Measurements from ENCODE around the gene SUMO4.

The SUMO4 gene

GRCh38 chr6:149400050-149400449 lies at the start of gene SUMO4:
TSS of gene SUMO4 (plus strand) at chr6:149400262. CDS start at chr6:149400392, 130 bp downstream.
- peaks cover 22% of the 10 kb centered on the region for H3K4me1 Mint-ChIP-seq (ENCODE audit: low read depth)
- H3K9me3 Mint-ChIP-seq = no peaks in the 10 kb centered on the region
- H3K27ac Mint-ChIP-seq = no peak within 1 kb of the TSS
- peaks cover 82% of the 10 kb centered on the region for H3K36me3 Mint-ChIP-seq (ENCODE audit: low read depth)
- no peaks in the 10 kb centered on the region for H3K27me3 Mint-ChIP-seq
- H3K4me3 Mint-ChIP-seq = no peak within 1 kb of the TSS

DNA sequence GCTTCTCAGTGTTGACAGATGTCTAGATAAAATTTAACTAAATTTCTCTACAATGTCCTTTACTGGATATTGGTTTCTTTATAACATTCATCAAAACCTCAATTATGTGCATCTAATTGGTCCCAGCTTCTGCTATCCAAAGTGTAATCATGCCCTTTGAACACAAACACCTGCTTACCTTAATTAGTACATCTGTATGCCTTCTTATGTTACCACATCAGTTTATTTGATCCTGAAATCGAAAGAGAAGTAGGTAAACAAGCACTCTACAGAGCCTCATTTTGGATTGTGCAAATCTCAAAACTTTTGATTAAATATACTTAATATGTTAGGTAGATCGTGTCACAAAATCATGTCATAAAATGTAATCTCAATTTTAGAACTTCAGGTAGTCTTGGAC lies 46.1 kb upstream of the SUMO4 start:
- H3K4me1 Mint-ChIP-seq (ENCODE audit: low read depth) = peaks cover 84% of the 10 kb centered on the region

DNA sequence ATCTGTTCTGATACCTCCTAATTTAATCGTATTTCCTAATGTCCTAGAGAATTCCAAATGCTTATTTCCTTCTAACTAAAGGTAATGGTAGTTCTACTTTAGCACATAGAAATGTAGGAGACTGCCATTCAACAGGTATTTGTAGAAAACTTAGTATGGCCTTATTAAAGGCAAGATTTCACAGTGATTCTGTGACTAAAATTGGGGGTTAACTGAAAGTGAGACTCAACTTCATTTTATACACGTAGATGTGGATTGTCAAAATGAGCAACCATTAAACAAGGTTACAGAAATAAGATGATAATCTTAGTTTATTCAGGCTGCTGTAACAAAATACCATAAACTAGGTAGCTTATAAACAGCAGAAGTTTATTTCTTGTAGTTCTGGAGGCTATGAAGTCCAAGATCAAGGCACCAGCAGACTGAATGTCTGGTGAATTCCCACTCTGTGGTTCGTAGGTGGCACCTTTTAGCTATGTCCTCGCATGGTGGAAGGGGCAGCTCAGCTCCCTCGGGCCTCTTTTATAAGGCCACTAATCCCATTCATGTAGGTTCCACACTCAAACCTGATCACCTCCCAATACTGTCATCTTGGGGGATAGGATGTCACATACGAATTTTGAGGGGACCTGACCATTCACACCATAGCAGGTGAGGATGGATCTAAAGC lies 43.8 kb upstream of the SUMO4 start:
- H3K36me3 Mint-ChIP-seq (ENCODE audit: low read depth) = peaks cover 41% of the 10 kb centered on the region
- no peak overlapping the region for H3K27ac Mint-ChIP-seq
- H3K9me3 Mint-ChIP-seq = no peaks in the 10 kb centered on the region

More for the DNA sequence above, 46.1 kb upstream of the SUMO4 start:
- no peaks in the 10 kb centered on the region for H3K9me3 Mint-ChIP-seq
- H3K36me3 Mint-ChIP-seq (ENCODE audit: low read depth) = peaks cover 29% of the 10 kb centered on the region
- H3K27ac Mint-ChIP-seq = no peak overlapping the region
- H3K27me3 Mint-ChIP-seq = no peaks in the 10 kb centered on the region
- no peak overlapping the region for H3K4me3 Mint-ChIP-seq

DNA sequence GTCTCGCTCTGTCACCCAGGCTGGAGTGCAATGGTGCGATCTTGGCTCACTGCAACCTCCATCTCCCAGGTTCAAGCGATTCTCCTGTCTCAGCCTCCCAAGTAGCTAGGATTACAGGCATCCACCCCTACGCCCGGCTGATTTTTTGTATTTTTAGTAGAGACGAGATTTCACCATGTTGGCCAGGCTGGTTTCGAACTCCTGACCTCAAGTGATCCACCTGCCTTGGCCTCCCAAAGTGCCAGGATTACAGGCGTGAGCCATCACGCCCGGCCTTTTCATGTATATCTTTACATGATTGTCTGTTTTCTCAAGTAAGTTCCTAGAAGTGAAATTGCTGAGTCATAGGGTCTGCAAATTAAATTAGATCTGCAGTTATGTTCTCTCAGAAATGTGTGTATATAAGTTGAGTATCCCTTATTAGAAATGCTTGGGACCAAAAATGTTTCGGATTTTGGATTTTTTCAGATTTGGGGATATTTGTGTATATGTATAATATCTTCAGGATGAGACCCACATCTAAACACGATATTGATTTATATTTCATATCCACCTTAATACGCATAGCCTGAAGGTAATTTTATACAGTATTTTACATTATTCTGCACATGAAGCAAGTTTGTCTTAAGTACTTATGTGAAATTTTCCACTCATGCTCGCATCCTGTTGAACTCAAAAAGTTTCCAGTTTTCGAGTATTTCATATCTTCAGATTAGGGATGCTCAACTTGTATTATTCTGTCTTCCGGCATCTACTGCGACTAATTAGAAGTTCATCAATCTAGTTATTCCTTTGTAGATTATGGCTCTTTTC lies 42.1 kb upstream of the SUMO4 start:
- H3K27me3 Mint-ChIP-seq = no peaks in the 10 kb centered on the region
- peaks cover 87% of the 10 kb centered on the region for H3K4me1 Mint-ChIP-seq (ENCODE audit: low read depth)
- H3K27ac Mint-ChIP-seq = peak overlapping the region; percentile 34
- peaks cover 47% of the 10 kb centered on the region for H3K36me3 Mint-ChIP-seq (ENCODE audit: low read depth)
- H3K9me3 Mint-ChIP-seq = peaks cover 7% of the 10 kb centered on the region
- no peak overlapping the region for H3K4me3 Mint-ChIP-seq

More for the DNA sequence above, 43.8 kb upstream of the SUMO4 start:
- no peak overlapping the region for H3K4me3 Mint-ChIP-seq
- H3K27me3 Mint-ChIP-seq = no peaks in the 10 kb centered on the region
- H3K4me1 Mint-ChIP-seq (ENCODE audit: low read depth) = peaks cover 81% of the 10 kb centered on the region

DNA sequence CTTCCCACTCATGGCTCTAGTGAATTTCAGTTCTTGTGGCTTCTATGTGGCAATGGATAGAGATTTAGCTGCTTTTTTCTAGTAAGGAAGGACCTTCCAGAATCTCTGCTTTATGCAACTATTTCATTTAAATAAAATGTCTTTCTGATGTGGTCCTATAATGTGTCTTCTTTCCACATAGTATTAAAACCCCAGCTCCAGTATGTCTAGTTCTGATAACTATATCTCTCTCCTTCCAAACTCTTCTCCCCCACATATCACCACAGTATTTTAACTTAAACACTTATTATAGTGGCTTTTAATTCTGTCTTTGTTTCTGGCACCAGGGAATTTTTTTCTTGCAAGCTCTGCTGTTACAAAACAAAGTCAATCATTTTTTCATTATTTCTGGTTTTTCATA lies 40.6 kb upstream of the SUMO4 start:
- H3K9me3 Mint-ChIP-seq = peaks cover 7% of the 10 kb centered on the region
- H3K4me1 Mint-ChIP-seq (ENCODE audit: low read depth) = peaks cover 79% of the 10 kb centered on the region
- no peaks in the 10 kb centered on the region for H3K27me3 Mint-ChIP-seq

GRCh38 chr6:149360536-149360935 lies 39.5 kb upstream of the SUMO4 start:
- no peaks in the 10 kb centered on the region for H3K27me3 Mint-ChIP-seq
- H3K4me1 Mint-ChIP-seq (ENCODE audit: low read depth) = peaks cover 71% of the 10 kb centered on the region
- no peak overlapping the region for H3K4me3 Mint-ChIP-seq
- H3K27ac Mint-ChIP-seq = peak overlapping the region; percentile 78
- H3K36me3 Mint-ChIP-seq (ENCODE audit: low read depth) = peaks cover 49% of the 10 kb centered on the region
- peaks cover 7% of the 10 kb centered on the region for H3K9me3 Mint-ChIP-seq

More for the DNA sequence above, 40.6 kb upstream of the SUMO4 start:
- Mint-ChIP-seq H3K27ac (peak overlapping the region; percentile 10), H3K36me3 (ENCODE audit: low read depth) (peaks cover 47% of the 10 kb centered on the region), H3K4me3 (no peak overlapping the region)

- H3K36me3 Mint-ChIP-seq (ENCODE audit: low read depth) = peaks cover 49% of the 10 kb centered on the region
- H3K27me3 Mint-ChIP-seq = no peaks in the 10 kb centered on the region
- H3K27ac Mint-ChIP-seq = peak overlapping the region; percentile 61
- H3K4me3 Mint-ChIP-seq = no peak overlapping the region
- H3K4me1 Mint-ChIP-seq (ENCODE audit: low read depth) = peaks cover 56% of the 10 kb centered on the region
- H3K9me3 Mint-ChIP-seq = peaks cover 7% of the 10 kb centered on the region
Observed at GRCh38 chr6:149362289-149362688, 37.8 kb upstream of the SUMO4 start.

DNA sequence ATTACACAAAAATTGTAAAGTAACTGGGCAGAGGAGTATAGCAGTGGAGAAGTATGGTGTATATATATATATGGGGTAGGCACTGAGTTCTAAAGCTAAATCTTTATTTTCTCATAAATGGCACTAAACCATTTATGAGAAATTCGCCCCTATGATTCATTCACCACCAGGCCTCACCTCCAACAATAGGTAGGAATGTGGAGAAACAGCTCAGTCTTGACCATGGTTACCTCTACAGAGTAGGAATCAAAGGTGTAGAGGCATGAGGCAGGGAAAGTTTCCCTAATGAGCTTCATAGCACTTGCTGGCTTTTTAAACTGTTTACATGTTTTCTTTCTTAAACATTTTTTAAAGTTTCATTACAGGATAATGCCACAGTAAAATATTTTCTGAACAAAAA lies 36.9 kb upstream of the SUMO4 start:
- H3K27ac Mint-ChIP-seq = peak overlapping the region; percentile 10
- H3K4me1 Mint-ChIP-seq (ENCODE audit: low read depth) = peaks cover 48% of the 10 kb centered on the region
- peaks cover 49% of the 10 kb centered on the region for H3K36me3 Mint-ChIP-seq (ENCODE audit: low read depth)
- peaks cover 7% of the 10 kb centered on the region for H3K9me3 Mint-ChIP-seq
- no peak overlapping the region for H3K4me3 Mint-ChIP-seq
- no peaks in the 10 kb centered on the region for H3K27me3 Mint-ChIP-seq

DNA sequence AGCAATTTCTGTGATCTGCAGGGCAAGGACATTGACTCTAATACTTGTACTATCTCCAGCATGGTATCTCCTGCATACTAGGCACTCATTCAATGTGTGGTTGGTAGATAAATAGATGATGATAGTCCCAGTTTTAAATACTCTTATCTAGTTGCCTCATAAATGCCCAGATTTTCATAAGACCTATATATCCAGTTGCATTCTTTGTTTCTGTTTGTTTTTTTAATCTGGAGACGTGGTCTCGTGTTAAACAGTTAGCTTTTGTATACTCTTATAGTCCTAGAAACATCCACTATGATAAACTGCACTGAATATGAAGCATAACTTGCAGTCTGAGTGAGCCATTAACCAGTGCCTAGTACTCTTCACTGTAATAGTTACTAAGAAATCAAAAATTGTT lies 35.5 kb upstream of the SUMO4 start:
- peak overlapping the region; percentile 4 for H3K4me3 Mint-ChIP-seq
- H3K27ac Mint-ChIP-seq = no peak overlapping the region
- peaks cover 7% of the 10 kb centered on the region for H3K9me3 Mint-ChIP-seq
- no peaks in the 10 kb centered on the region for H3K27me3 Mint-ChIP-seq
- peaks cover 34% of the 10 kb centered on the region for H3K4me1 Mint-ChIP-seq (ENCODE audit: low read depth)
- peaks cover 38% of the 10 kb centered on the region for H3K36me3 Mint-ChIP-seq (ENCODE audit: low read depth)

GRCh38 chr6:149365197-149365596 lies 34.9 kb upstream of the SUMO4 start:
- H3K4me3 Mint-ChIP-seq = no peak overlapping the region
- H3K9me3 Mint-ChIP-seq = peaks cover 7% of the 10 kb centered on the region
- H3K36me3 Mint-ChIP-seq (ENCODE audit: low read depth) = peaks cover 36% of the 10 kb centered on the region
- H3K27me3 Mint-ChIP-seq = no peaks in the 10 kb centered on the region
- peak overlapping the region; percentile 71 for H3K27ac Mint-ChIP-seq
- peaks cover 30% of the 10 kb centered on the region for H3K4me1 Mint-ChIP-seq (ENCODE audit: low read depth)

GRCh38 chr6:149366267-149366921 lies 33.7 kb upstream of the SUMO4 start:
- peaks cover 7% of the 10 kb centered on the region for H3K9me3 Mint-ChIP-seq
- no peak overlapping the region for H3K27ac Mint-ChIP-seq
- peaks cover 28% of the 10 kb centered on the region for H3K4me1 Mint-ChIP-seq (ENCODE audit: low read depth)
- H3K27me3 Mint-ChIP-seq = no peaks in the 10 kb centered on the region
- H3K4me3 Mint-ChIP-seq = no peak overlapping the region
- H3K36me3 Mint-ChIP-seq (ENCODE audit: low read depth) = peaks cover 33% of the 10 kb centered on the region

DNA sequence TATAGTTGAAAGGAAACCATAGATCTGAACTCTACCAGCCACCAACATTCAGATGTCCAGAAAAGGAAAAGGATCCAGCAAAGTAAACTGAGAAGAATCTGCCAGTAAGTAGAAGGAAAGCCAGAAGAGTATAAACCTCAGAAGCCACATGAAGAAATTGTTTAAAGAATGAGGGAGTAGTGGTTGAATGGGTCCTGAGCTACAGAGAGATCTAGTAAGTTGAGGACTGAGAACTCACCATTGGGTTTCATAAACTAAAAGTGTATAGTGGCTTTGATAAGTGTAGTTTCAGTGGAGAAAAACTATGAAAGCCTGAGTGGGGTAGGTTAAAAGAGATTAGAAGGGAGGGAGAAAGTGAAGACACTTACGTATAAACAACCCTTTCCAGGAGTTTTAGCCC lies 32.0 kb upstream of the SUMO4 start:
- Mint-ChIP-seq H3K4me1 (ENCODE audit: low read depth) (peaks cover 28% of the 10 kb centered on the region), H3K9me3 (no peaks in the 10 kb centered on the region), H3K36me3 (ENCODE audit: low read depth) (peaks cover 32% of the 10 kb centered on the region), H3K27me3 (no peaks in the 10 kb centered on the region), H3K27ac (no peak overlapping the region), H3K4me3 (no peak overlapping the region)

- no peaks in the 10 kb centered on the region for H3K9me3 Mint-ChIP-seq
- H3K36me3 Mint-ChIP-seq (ENCODE audit: low read depth) = peaks cover 50% of the 10 kb centered on the region
- H3K27me3 Mint-ChIP-seq = no peaks in the 10 kb centered on the region
- H3K4me3 Mint-ChIP-seq = peak overlapping the region; percentile 14
- H3K27ac Mint-ChIP-seq = peak overlapping the region; percentile 5
- H3K4me1 Mint-ChIP-seq (ENCODE audit: low read depth) = peaks cover 54% of the 10 kb centered on the region
Observed at GRCh38 chr6:149371154-149371553, 28.9 kb upstream of the SUMO4 start.

DNA sequence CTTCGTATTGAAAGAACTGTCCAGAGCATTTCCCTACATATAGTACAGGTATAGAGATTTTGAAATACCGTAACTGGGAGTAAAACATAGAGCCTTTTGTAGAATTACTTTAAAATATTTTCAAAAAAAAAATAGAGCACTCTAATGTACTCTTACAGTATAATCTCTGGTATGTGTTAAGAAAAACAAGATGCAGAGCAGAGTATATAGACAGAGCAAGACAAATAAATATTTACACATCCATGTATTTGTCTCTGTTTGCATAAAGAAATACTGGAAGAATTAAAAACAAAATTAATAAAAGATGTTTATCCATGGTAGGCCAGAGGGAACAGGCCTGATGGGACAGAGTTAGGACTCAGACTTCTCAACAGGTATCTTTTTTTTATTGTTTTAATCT lies 28.0 kb upstream of the SUMO4 start:
- Mint-ChIP-seq H3K27ac (no peak overlapping the region), H3K27me3 (no peaks in the 10 kb centered on the region), H3K9me3 (no peaks in the 10 kb centered on the region), H3K4me3 (no peak overlapping the region), H3K36me3 (ENCODE audit: low read depth) (peaks cover 57% of the 10 kb centered on the region), H3K4me1 (ENCODE audit: low read depth) (peaks cover 61% of the 10 kb centered on the region)

GRCh38 chr6:149373511-149373910 lies 26.6 kb upstream of the SUMO4 start:
- Mint-ChIP-seq H3K27me3 (no peaks in the 10 kb centered on the region), H3K36me3 (ENCODE audit: low read depth) (peaks cover 65% of the 10 kb centered on the region), H3K27ac (peak overlapping the region; percentile 5), H3K4me3 (peak overlapping the region; percentile 1), H3K9me3 (no peaks in the 10 kb centered on the region), H3K4me1 (ENCODE audit: low read depth) (peaks cover 69% of the 10 kb centered on the region)

Measured in stimulated activated naive CD8-positive, alpha-beta T cell treated with anti-CD3 and anti-CD28 coated beads, Interleukin-15, Interleukin-2, amounts not matched to agents 100 ng/mL and 50 ng/mL, for 24 hours (primary cell).